Activated effector memory CD4-positive, alpha-beta T cell treated with anti-CD3 and anti-CD28 coated beads, Interleukin-2, amount 50 U/mL, for 16 hours (primary cell): ENCODE measurements around the gene ZBTB7A.

Experiments used
- DNase-seq: peaks from one replicate; pipeline ENCODE4 v3.0.0-alpha.2; 2020

ZBTB7A gene

GRCh38 chr19:4066682-4067395, at the start of gene ZBTB7A:
TSS of gene ZBTB7A (minus strand) at chr19:4066899. CDS start at chr19:4055232, 11,667 bp downstream.
- DNase-seq = peak; percentile 91

GRCh38 chr19:4115818-4116385, 49.2 kb upstream of the ZBTB7A start:
- DNase-seq = no peak

DNA sequence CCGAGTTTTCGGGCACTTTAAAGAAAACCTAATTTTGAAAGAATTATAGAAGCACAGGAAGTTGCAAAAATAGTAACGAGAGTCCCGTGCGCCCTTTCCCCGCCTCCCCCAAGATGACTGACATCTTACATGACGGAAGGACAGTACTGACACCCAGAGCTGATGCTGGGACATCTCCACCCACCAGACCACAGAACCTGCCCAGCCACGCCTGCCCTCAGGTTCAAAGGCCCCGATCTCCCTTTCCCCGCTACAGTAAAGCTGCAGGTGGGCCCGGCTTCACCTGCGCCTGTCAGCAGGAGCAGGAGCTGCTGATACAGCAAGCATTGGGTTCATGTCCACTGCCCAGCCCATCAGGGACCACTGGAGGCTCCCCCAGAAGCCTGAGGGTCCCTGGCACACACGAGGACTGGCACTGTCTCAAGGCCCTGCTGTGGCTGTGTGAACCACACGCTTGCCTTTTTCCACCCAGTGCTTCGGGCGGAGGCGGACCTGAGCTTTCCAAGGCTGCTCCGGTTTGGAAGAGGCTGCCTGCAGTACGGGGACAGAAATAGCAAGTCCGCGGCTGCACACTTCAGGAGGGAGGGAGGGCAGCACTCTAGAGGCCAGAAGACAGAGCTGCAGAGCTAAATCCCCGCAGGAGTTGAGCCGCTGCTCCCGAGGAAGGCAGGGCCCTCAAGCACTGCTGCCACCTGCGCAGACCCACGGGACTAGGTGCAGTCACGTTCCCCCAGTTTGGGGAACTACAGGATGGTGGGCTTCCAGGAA, 48.5 kb upstream of the ZBTB7A start:
- peak; percentile 84 for DNase-seq

DNA sequence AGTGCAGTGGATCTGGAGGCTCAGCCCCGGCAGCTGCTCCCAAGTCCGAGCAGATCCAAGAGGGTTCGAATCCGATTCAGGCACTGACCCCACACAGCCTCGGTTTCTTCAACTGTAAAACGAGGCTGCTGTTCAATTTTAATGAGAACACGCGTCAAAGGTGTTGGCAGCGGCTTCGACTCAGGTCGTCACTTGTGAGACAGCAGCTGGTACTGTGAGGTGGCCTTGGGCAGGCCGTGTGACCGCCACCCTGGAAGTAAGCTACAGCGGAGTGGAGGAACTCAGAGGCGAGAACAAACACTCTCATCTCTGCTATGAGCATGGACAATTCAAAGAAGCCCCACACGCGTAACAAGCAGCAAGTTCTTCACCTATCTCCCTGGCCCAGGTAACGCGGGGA, 47.5 kb upstream of the ZBTB7A start:
- no peak for DNase-seq

DNA sequence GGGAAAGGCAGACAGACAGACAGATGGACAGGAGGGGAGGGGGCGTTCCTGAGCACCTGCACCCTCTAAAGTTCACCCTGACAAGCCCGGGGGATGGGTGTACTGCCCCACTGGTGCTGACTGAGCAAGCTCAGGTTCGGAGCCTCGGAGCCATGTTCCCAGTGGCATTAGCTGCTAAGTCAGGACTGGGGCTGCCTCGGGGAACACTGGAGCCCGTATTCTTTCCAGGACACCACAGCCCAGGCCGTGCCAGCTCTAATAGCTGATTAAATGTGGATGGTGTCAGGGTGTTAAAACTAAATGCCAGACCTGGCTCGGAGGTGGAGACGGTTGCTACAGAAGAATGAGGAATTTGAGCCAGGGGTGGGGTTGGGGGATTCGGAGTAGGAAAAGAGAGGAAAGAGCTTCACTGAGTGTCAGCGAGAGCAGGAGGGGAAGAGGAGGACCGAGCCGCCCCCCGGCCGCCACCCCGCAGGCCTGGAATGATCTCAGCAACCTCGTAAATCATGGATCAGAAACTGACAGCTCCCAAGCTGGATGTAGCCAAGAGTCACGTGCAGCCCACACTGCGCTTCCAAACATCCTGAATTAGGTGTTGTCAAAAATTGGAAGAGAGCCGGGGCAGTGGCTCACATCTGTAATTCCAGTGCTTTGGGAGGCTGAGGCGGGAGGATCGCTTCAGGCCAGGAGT, 46.8 kb upstream of the ZBTB7A start:
- no peak for DNase-seq

GRCh38 chr19:4112367-4112766, 45.7 kb upstream of the ZBTB7A start:
- DNase-seq = no peak

DNA sequence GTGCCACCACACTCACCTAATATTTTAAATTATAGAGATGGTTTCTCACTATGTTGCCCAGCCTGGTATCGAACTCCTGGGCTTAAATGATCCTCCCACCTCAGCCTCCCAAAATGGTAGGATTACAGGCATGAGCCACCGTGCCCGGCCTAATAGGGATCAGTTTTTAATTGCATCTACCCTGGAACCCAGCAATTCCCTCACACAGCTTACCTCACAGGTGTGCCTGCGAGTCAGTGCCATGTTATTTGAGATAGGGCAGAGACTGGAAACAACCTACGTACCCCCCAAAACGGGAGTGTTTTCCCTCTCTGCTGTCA, 42.9 kb upstream of the ZBTB7A start:
- no peak for DNase-seq

GRCh38 chr19:4108767-4109625, 42.3 kb upstream of the ZBTB7A start:
- DNase-seq = peak; percentile 83

GRCh38 chr19:4103080-4103433, 36.4 kb upstream of the ZBTB7A start:
- no peak for DNase-seq

DNA sequence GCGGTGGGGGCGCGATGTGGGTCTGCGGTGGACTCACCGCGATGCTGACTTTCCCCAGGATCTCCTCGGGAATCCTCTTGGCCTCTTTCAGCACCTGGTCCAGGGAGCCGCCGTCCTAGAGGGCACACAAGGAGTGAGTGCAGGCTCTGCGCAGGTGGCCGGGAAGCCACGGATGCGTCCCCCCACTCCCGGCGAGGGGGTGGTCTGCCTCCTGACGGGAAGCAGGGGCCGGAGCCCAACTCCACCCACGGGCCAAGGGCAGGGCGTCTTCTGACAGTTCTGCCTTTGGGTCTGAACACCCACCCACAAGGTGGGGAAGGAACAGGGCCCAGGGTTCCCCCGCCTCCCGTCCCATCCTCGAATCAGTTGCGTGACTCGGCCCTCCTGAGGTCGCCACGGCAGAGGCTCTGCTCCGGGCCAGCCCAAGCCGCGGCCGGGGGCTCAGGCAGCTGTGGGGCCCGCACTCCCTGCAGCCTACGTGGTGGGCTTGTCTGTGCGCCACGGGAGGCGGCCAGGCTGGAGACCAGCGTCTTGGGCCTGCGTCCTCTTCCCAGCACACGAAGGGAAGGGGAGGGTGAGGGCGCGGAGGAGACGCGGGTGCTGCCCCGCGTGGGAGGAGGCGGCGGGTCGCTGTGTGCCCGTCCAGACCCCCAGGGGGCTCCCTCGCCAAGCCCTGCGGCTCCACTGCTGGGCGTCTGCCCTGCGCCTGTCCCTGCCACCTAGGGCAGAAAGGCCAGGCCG, 35.8 kb upstream of the ZBTB7A start:
- DNase-seq = no peak

GRCh38 chr19:4101496-4101770, 34.7 kb upstream of the ZBTB7A start:
- no peak for DNase-seq

- no peak for DNase-seq
Measured at GRCh38 chr19:4100647-4101495, 34.2 kb upstream of the ZBTB7A start.

GRCh38 chr19:4099041-4099764, 32.5 kb upstream of the ZBTB7A start:
- no peak for DNase-seq

DNA sequence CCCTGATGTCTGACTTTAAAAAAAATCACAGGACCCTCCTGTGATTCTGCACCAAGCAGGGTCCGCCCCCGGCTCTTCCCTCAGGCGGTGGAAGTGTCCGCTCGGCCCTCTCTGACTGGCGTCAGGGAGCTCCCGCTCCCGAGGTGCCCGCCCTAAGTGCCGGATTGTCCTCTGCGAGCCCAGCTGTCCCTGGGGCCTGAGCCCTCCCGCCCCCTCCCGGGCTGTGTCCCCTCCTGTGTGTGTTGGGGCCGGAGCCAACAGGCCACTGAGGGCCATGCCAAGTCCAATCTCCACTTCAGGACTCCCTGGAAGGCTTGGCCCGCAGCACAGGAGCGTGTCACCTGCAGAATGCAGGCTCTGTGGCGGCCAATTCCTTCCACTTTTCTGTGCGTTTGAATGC, 31.8 kb upstream of the ZBTB7A start:
- no peak for DNase-seq

GRCh38 chr19:4097501-4097900, 30.8 kb upstream of the ZBTB7A start:
- DNase-seq = no peak

GRCh38 chr19:4096049-4096892, 29.6 kb upstream of the ZBTB7A start:
- DNase-seq = no peak

- DNase-seq = no peak
Measured at GRCh38 chr19:4095488-4095844, 28.8 kb upstream of the ZBTB7A start.

DNA sequence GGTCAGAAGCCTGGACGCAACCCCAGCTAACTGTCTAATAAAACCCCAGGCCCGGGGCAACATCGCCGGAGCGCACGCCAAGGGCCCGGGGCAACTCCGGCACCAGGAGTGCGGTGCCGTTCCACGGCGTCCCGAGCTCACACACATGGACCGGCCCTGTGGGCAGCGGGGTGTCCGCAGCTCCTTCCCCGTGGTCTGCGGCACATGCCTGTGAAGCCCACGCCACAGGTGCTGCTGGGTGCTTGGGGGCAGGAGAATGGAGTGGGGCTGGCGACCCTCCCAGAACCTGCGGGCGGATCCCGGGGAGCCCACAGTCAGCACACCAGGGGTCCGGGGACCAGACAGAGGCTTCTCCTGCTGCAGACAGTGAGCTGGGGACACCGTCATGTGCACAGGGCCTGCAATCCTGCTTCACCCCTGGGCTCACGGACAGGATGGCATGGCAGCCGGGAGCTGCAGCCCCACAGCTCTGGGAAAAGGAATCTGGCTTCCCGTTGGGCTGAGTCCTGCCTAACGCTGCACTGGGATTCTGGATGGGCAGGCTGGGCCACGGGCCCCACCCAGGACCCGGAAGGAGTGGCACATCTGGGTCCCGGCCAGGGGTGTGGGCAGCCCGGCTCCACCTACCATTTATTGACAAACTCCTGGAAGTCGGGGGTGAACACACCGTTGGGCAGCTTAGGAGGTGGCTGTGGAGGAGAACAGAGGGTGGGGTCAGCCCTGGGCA, 28.2 kb upstream of the ZBTB7A start:
- no peak for DNase-seq

- DNase-seq = no peak
Measured at GRCh38 chr19:4094291-4094690, 27.6 kb upstream of the ZBTB7A start.
